IgD-negative memory B cell (primary cell): ENCODE data around the gene PIEZO1. TPM values are rescaled to one million over a fixed set of nuclear protein-coding genes. Genes with fewer than 3 reads are reported as not detected.

Experiments used
- H3K27ac Mint-ChIP-seq, 3 donors: one replicate each; pipeline ENCODE4 v1.8.0; 2020 to 2022; ENCODE audit warnings: mild to moderate bottlenecking in 3 of 3, mixed read lengths in 3 of 3, moderate library complexity in 1 of 3
- H3K27me3 Mint-ChIP-seq: one replicate; pipeline ENCODE4 v1.8.0; 2021; ENCODE audit warnings: mixed read lengths
- H3K36me3 Mint-ChIP-seq: one replicate; pipeline ENCODE4 v1.8.0; 2020; ENCODE audit warnings: mild to moderate bottlenecking, mixed read lengths
- H3K4me1 Mint-ChIP-seq, 3 donors: one replicate each; pipeline ENCODE4 v1.8.0; 2020 to 2022; ENCODE audit warnings: mixed read lengths in 3 of 3, mild to moderate bottlenecking in 1 of 3
- H3K4me3 Mint-ChIP-seq, 4 donors: one replicate each; pipeline ENCODE4 v1.8.0; 2020 to 2022; ENCODE audit warnings: mild to moderate bottlenecking in 4 of 4, mixed read lengths in 4 of 4, moderate library complexity in 3 of 4
- H3K9me3 Mint-ChIP-seq, 3 donors: one replicate each; pipeline ENCODE4 v1.8.0; 2020 to 2021; ENCODE audit warnings: mixed read lengths in 3 of 3, mild to moderate bottlenecking in 1 of 3
- polyA plus RNA-seq: library from polyadenylated mRNA; unstranded; fragments of 300-500 nt; fragmentation: Illumina TruSeq; gene quantifications from one replicate; pipeline ENCODE4 v1.2.3, GENCODE V29; 2021

The PIEZO1 gene
- polyA plus RNA-seq, 1 donor from 2014 or later, result 33.4 TPM

GRCh38 chr16:88731699-88732098 lies 53.3 kb downstream of the PIEZO1 start:
- H3K9me3 Mint-ChIP-seq, result no peaks in the 10 kb centered on the region
- H3K27me3 Mint-ChIP-seq, result no peaks in the 10 kb centered on the region
- H3K27ac Mint-ChIP-seq, result no peak overlapping the region
- H3K36me3 Mint-ChIP-seq, result peaks cover 2% of the 10 kb centered on the region
- no peak overlapping the region for H3K4me3 Mint-ChIP-seq
- H3K4me1 Mint-ChIP-seq, result peaks cover 0 to 1% (median 0%) of the 10 kb centered on the region in 3 donors

GRCh38 chr16:88730632-88731607 lies 54.1 kb downstream of the PIEZO1 start:
- no peaks in the 10 kb centered on the region for H3K9me3 Mint-ChIP-seq
- H3K36me3 Mint-ChIP-seq, result peaks cover 2% of the 10 kb centered on the region
- H3K27me3 Mint-ChIP-seq, result no peaks in the 10 kb centered on the region
- peaks cover 0 to 3% (median 0%) of the 10 kb centered on the region in 3 donors for H3K4me1 Mint-ChIP-seq
- H3K27ac Mint-ChIP-seq, result no peak overlapping the region
- peak overlapping the region in 1 of 4 donors; percentile 70 for H3K4me3 Mint-ChIP-seq

- Mint-ChIP-seq H3K9me3 (no peaks in the 10 kb centered on the region), H3K27ac (peak overlapping the region in 1 of 3 donors; percentile 16), H3K27me3 (no peaks in the 10 kb centered on the region), H3K4me3 (no peak overlapping the region), H3K36me3 (no peaks in the 10 kb centered on the region), H3K4me1 (peaks cover 0 to 3% (median 0%) of the 10 kb centered on the region in 3 donors)
Measured at GRCh38 chr16:88727871-88728270, 57.1 kb downstream of the PIEZO1 start.

DNA sequence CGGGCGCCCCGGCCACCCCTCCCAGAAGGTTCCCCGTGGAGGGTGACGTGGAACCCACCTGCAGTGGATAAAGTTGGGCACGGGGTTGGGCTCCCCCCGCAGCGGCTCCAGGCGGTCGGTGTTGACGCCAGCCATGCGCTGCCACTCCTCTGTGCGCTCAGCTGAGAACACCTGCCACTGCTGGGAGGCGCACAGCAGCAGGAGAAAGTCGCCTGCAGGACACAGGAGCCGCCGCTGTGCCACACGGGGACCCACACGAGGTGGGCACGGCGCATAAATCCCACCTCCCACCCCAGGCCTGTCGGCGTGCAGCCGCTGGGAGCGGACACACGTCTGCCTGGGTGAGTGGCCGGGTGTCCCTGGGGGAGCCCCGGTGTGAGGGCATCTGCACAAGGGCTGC lies 58.0 kb downstream of the PIEZO1 start:
- H3K9me3 Mint-ChIP-seq, result no peaks in the 10 kb centered on the region
- no peaks in the 10 kb centered on the region for H3K27me3 Mint-ChIP-seq
- H3K4me3 Mint-ChIP-seq, result no peak overlapping the region
- no peaks in the 10 kb centered on the region for H3K36me3 Mint-ChIP-seq
- no peak overlapping the region for H3K27ac Mint-ChIP-seq
- peaks cover 0 to 3% (median 0%) of the 10 kb centered on the region in 3 donors for H3K4me1 Mint-ChIP-seq

DNA sequence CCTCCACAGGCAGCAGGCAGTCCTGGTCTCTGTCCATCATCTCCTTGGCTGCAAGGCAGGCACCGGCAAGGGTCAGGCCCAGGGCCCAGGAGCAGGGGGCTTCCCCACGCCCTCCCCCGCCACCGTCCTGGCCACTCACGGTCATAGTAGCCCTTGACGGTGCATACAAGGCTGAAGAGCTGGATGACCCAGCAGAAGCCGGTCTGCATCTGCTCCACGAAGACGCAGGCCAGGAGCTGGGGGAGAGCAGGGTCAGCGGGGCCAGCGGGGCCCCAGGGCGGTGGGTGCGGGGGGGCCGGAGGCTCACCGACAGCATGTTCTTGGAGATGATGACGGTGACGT lies 58.6 kb downstream of the PIEZO1 start:
- H3K27ac Mint-ChIP-seq, result no peak overlapping the region
- H3K9me3 Mint-ChIP-seq, result no peaks in the 10 kb centered on the region
- H3K4me1 Mint-ChIP-seq, result peaks cover 0 to 3% (median 0%) of the 10 kb centered on the region in 3 donors
- H3K36me3 Mint-ChIP-seq, result no peaks in the 10 kb centered on the region
- no peaks in the 10 kb centered on the region for H3K27me3 Mint-ChIP-seq
- no peak overlapping the region for H3K4me3 Mint-ChIP-seq

GRCh38 chr16:88725609-88726407 lies 59.2 kb downstream of the PIEZO1 start:
- Mint-ChIP-seq H3K4me3 (no peak overlapping the region), H3K4me1 (peaks cover 0 to 2% (median 0%) of the 10 kb centered on the region in 3 donors), H3K27me3 (no peaks in the 10 kb centered on the region), H3K27ac (no peak overlapping the region), H3K9me3 (no peaks in the 10 kb centered on the region), H3K36me3 (no peaks in the 10 kb centered on the region)

GRCh38 chr16:88724855-88725555 lies 60.0 kb downstream of the PIEZO1 start:
- Mint-ChIP-seq H3K27me3 (no peaks in the 10 kb centered on the region), H3K4me3 (no peak overlapping the region)

DNA sequence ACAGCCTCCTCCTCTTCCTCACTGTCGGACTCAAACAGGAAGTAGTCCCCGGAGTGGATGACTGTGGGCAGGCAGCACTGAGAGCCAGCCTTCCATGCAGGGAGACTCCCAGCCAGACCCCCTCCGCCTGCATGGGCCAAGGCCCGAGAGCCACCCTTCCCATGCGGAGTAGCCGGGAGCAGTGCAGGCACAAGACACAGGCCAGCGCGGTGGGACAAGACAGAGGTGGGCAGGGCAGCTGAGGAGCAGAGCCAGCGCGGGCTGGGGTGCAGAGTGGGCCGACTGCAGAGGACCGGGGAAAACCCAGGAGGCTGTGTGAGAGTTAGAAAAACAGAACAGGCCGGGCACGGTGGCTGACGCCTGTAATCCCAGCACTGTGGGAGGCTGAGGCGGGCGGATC lies 61.1 kb downstream of the PIEZO1 start:
- Mint-ChIP-seq H3K27me3 (no peaks in the 10 kb centered on the region), H3K4me1 (peaks cover 0 to 2% (median 0%) of the 10 kb centered on the region in 3 donors), H3K9me3 (no peaks in the 10 kb centered on the region), H3K36me3 (no peaks in the 10 kb centered on the region), H3K4me3 (peak overlapping the region in 1 of 4 donors; percentile 28), H3K27ac (no peak overlapping the region)

More at GRCh38 chr16:88724855-88725555, 60.0 kb downstream of the PIEZO1 start:
- Mint-ChIP-seq H3K36me3 (no peaks in the 10 kb centered on the region), H3K27ac (no peak overlapping the region), H3K4me1 (peaks cover 0 to 2% (median 0%) of the 10 kb centered on the region in 3 donors), H3K9me3 (no peaks in the 10 kb centered on the region)

DNA sequence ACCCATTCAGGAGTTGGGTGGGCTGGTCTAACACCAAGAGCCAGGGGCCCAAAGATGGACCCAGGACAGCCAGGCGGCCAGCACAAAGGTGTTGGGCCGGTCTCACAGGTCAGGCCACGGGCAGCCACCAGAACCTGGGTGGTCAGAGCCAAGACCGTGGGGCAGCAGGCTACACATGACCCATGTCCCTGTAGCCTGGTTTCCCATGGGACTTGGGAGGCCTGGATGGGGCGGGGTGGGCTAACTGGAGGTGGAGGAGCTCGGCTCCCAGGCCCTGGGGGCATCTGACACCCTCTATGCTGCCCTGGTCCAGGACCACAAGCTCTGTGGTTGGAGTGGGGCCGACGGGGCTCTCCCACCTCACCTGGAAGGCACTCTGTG lies 61.5 kb downstream of the PIEZO1 start:
- Mint-ChIP-seq H3K4me3 (peak overlapping the region in 1 of 4 donors; percentile 28), H3K36me3 (no peaks in the 10 kb centered on the region), H3K27me3 (no peaks in the 10 kb centered on the region), H3K27ac (no peak overlapping the region), H3K9me3 (no peaks in the 10 kb centered on the region), H3K4me1 (peaks cover 0 to 2% (median 0%) of the 10 kb centered on the region in 3 donors)

GRCh38 chr16:88722784-88723506 lies 62.1 kb downstream of the PIEZO1 start:
- no peaks in the 10 kb centered on the region for H3K27me3 Mint-ChIP-seq
- H3K27ac Mint-ChIP-seq, result no peak overlapping the region
- H3K4me1 Mint-ChIP-seq, result peaks cover 0 to 2% (median 0%) of the 10 kb centered on the region in 3 donors
- no peaks in the 10 kb centered on the region for H3K36me3 Mint-ChIP-seq
- H3K9me3 Mint-ChIP-seq, result no peaks in the 10 kb centered on the region
- no peak overlapping the region for H3K4me3 Mint-ChIP-seq

GRCh38 chr16:88721815-88722755 lies 62.9 kb downstream of the PIEZO1 start:
- no peaks in the 10 kb centered on the region for H3K27me3 Mint-ChIP-seq
- H3K36me3 Mint-ChIP-seq, result no peaks in the 10 kb centered on the region
- H3K4me3 Mint-ChIP-seq, result no peak overlapping the region
- H3K27ac Mint-ChIP-seq, result no peak overlapping the region
- H3K4me1 Mint-ChIP-seq, result peaks cover 0 to 2% (median 0%) of the 10 kb centered on the region in 3 donors
- no peaks in the 10 kb centered on the region for H3K9me3 Mint-ChIP-seq

GRCh38 chr16:88721236-88721635 lies 63.8 kb downstream of the PIEZO1 start:
- Mint-ChIP-seq H3K9me3 (no peaks in the 10 kb centered on the region), H3K36me3 (no peaks in the 10 kb centered on the region), H3K4me1 (no peaks in the 10 kb centered on the region)

GRCh38 chr16:88720396-88720970 lies 64.5 kb downstream of the PIEZO1 start:
- H3K27ac Mint-ChIP-seq, result no peak overlapping the region
- H3K4me3 Mint-ChIP-seq, result no peak overlapping the region
- no peaks in the 10 kb centered on the region for H3K27me3 Mint-ChIP-seq
- H3K4me1 Mint-ChIP-seq, result no peaks in the 10 kb centered on the region
- H3K36me3 Mint-ChIP-seq, result no peaks in the 10 kb centered on the region
- H3K9me3 Mint-ChIP-seq, result no peaks in the 10 kb centered on the region

More at GRCh38 chr16:88721236-88721635, 63.8 kb downstream of the PIEZO1 start:
- Mint-ChIP-seq H3K27me3 (no peaks in the 10 kb centered on the region), H3K4me3 (no peak overlapping the region), H3K27ac (no peak overlapping the region)
